Sigmoid colon (tissue), 4 donors: ENCODE measurements around the gene KCNJ6.

Experiments used
- POLR2A ChIP-seq, 2 donors: fragments of 450-650 bp; IDR thresholded peaks; one replicate each; pipeline ENCODE4 v1.6.1; 2016; ENCODE audit warnings: antibody characterized with exemption in 2 of 2, mild to moderate bottlenecking in 2 of 2, moderate library complexity in 2 of 2
- POLR2AphosphoS5 ChIP-seq, 4 donors: sonication (generic); formaldehyde crosslinking; IDR thresholded peaks; one replicate each; pipeline ENCODE4 v1.6.1; 2017; ENCODE audit warnings: antibody characterized with exemption in 4 of 4
- TF ChIP-seq, protein P1 (sequence below), 4 experiments: fragments of 450-650 bp in 3 of 4; fragments of 200-600 bp in 1 of 4; IDR thresholded peaks; one replicate each; pipeline ENCODE4 v1.5.1; 2016 to 2019; ENCODE audit warnings: antibody characterized with exemption in 4 of 4, mild to moderate bottlenecking in 3 of 4, moderate library complexity in 2 of 4

GRCh38 chr21:37627074-37627473 lies 289.2 kb downstream of the KCNJ6 start:
- TF ChIP-seq, protein P1, sequence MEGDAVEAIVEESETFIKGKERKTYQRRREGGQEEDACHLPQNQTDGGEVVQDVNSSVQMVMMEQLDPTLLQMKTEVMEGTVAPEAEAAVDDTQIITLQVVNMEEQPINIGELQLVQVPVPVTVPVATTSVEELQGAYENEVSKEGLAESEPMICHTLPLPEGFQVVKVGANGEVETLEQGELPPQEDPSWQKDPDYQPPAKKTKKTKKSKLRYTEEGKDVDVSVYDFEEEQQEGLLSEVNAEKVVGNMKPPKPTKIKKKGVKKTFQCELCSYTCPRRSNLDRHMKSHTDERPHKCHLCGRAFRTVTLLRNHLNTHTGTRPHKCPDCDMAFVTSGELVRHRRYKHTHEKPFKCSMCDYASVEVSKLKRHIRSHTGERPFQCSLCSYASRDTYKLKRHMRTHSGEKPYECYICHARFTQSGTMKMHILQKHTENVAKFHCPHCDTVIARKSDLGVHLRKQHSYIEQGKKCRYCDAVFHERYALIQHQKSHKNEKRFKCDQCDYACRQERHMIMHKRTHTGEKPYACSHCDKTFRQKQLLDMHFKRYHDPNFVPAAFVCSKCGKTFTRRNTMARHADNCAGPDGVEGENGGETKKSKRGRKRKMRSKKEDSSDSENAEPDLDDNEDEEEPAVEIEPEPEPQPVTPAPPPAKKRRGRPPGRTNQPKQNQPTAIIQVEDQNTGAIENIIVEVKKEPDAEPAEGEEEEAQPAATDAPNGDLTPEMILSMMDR (IDR thresholded peaks at IDR 0.05), result no peak
- TF ChIP-seq POLR2A (IDR thresholded peaks at IDR 0.05) (no peak), POLR2AphosphoS5 (IDR thresholded peaks at IDR 0.05) (no peak)
